Esophagus muscularis mucosa (tissue), 4 donors: ENCODE results near the gene VAMP2.

Experiments used
- CTCF ChIP-seq, 3 experiments: fragments of 200-600 bp in 2 of 3; fragments of 450-650 bp in 1 of 3; sonication (generic) in 2 of 3; IDR thresholded peaks; one replicate each; pipeline ENCODE4 v1.5.1; 2017 to 2019; ENCODE audit warnings: antibody characterized with exemption in 3 of 3, mild to moderate bottlenecking in 2 of 3, moderate library complexity in 1 of 3
- EP300 ChIP-seq: sonication (generic); formaldehyde crosslinking; IDR thresholded peaks from one replicate; pipeline ENCODE4 v1.6.1; 2017; ENCODE audit warnings: antibody characterized with exemption
- POLR2A ChIP-seq: fragments of 450-650 bp; IDR thresholded peaks from one replicate; pipeline ENCODE4 v1.6.1; 2017; ENCODE audit warnings: antibody characterized with exemption, moderate library complexity, mild to moderate bottlenecking, low read depth
- POLR2AphosphoS5 ChIP-seq, 2 donors: sonication (generic); formaldehyde crosslinking; IDR thresholded peaks; one replicate each; pipeline ENCODE4 v1.6.1; 2017; ENCODE audit warnings: antibody characterized with exemption in 2 of 2

GRCh38 chr17:8176197-8176940, 13.6 kb upstream of the VAMP2 start, which contains the start of gene TMEM107:
- TF ChIP-seq POLR2A (no peak), CTCF (IDR thresholded peaks at IDR 0.05) (no peak), EP300 (no peak), POLR2AphosphoS5 (IDR thresholded peaks at IDR 0.05) (peak; percentile 76 to 77)
